SK-N-SH (cell line): ENCODE results near the gene CDH12. TPM values are rescaled to one million over a fixed set of nuclear protein-coding genes. Genes with fewer than 3 reads are reported as not detected.
A peak's percentile ranks its signal among the peaks of the same experiment; 100 is the strongest.

Experiments
- EP300 ChIP-seq, 2 experiments: IDR thresholded peaks; 2 replicates each; pipeline versions ENCODE4 v1.4.0 to v1.6.1; 2012; ENCODE audit warnings: borderline replicate concordance in 1 of 2, low read depth in 1 of 2, low read length in 1 of 2
- EZH2phosphoT487 ChIP-seq: fragments of 200-600 bp; sonication (generic); IDR thresholded peaks from 2 replicates; pipeline ENCODE4 v1.6.1; 2017; ENCODE audit warnings: low read depth, mixed run types, mild to moderate bottlenecking, antibody characterized with exemption, moderate library complexity, borderline replicate concordance
- GABPA ChIP-seq: IDR thresholded peaks from 2 replicates; pipeline ENCODE4 v1.4.0; 2012; ENCODE audit warnings: low read depth, mild to moderate bottlenecking
- JUND ChIP-seq: IDR thresholded peaks from 2 replicates; pipeline ENCODE4 v1.4.0; 2012
- MEF2A ChIP-seq: IDR thresholded peaks from 2 replicates; pipeline ENCODE4 v1.4.0; 2012; ENCODE audit warnings: low read depth, borderline replicate concordance
- MXI1 ChIP-seq: IDR thresholded peaks from 2 replicates; pipeline ENCODE4 v1.6.1; 2012; ENCODE audit warnings: mild to moderate bottlenecking, low read depth, low read length, improper control_type of control experiment
- NRF1 ChIP-seq: IDR thresholded peaks from 2 replicates; pipeline ENCODE4 v1.6.1; 2012; ENCODE audit warnings: low read depth, mild to moderate bottlenecking, low read length
- RAD21 ChIP-seq: IDR thresholded peaks from 2 replicates; pipeline ENCODE4 v1.6.1; 2012; ENCODE audit warnings: mild to moderate bottlenecking, low read length
- RXRA ChIP-seq: IDR thresholded peaks from 2 replicates; pipeline ENCODE4 v1.4.0; 2012; ENCODE audit warnings: low read depth, mild to moderate bottlenecking, borderline replicate concordance
- SIN3A ChIP-seq: IDR thresholded peaks from 2 replicates; pipeline ENCODE4 v1.6.1; 2012; ENCODE audit warnings: low read depth, mild to moderate bottlenecking, low read length, moderate library complexity, borderline replicate concordance
- SMC3 ChIP-seq: IDR thresholded peaks from 2 replicates; pipeline ENCODE4 v1.6.1; 2012; ENCODE audit warnings: low read depth, low read length, improper control_type of control experiment
- TCF12 ChIP-seq: IDR thresholded peaks from 2 replicates; pipeline ENCODE4 v1.4.0; 2012
- YY1 ChIP-seq: IDR thresholded peaks from 2 replicates; pipeline ENCODE4 v1.4.0; 2012; ENCODE audit warnings: low read depth, mild to moderate bottlenecking
- polyA plus RNA-seq, 3 experiments: library from polyadenylated mRNA; depleted of rRNA; stranded (reverse); fragments of >200 nt; gene quantifications; 2 replicates each; pipeline ENCODE4 v1.2.3, GENCODE V29; 2012
- TF ChIP-seq, protein P1 (sequence below): fragments of 200-600 bp; sonication (generic); IDR thresholded peaks from 2 replicates; pipeline ENCODE4 v1.6.1; 2017; ENCODE audit warnings: antibody characterized with exemption, mild to moderate bottlenecking, moderate library complexity
- TF ChIP-seq, protein P2 (sequence below): IDR thresholded peaks from 2 replicates; pipeline ENCODE4 v1.4.0; 2012; ENCODE audit warnings: low read depth, borderline replicate concordance
- TF ChIP-seq, protein P3 (sequence below): IDR thresholded peaks from 2 replicates; pipeline ENCODE4 v1.6.1; 2012; ENCODE audit warnings: mild to moderate bottlenecking, low read depth, low read length, moderate library complexity
- TF ChIP-seq, protein P4 (sequence below): fragments of 150-350 bp; IDR thresholded peaks from 2 replicates; pipeline ENCODE4 v1.6.1; 2017; ENCODE audit warnings: antibody characterized with exemption, low read length, low read depth, borderline replicate concordance

CDH12 gene
- polyA plus RNA-seq, 1 of the 3 experiments (the other 2 are of a cell fraction) = not detected

DNA sequence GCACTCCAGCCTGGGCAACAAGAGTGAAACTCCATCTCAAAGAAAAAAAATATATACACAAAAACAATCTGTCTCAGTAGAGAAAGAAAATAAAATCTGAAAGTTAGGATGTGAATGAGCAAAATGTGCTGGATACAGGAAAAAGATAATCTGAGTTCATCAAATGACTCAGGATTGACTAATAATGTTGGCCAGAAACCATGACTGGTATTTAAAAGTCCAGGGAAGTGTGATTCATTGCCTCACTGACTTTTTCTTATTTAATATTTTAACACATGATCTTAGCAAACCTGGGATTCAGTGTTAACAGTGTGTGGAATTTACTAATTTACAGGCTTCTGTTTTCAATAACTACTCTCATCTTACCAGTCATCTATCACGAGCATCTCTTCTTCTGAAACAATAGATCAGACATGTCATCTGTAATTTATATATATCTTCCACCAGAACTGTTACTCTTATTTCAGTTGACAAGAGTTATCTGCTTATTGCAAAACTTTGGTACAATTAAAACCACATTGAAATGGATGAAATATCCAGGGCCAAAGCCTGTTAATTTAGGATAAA, 256.7 kb downstream of the CDH12 start (continued):
- no peak for TF ChIP-seq MXI1
- no peak for TF ChIP-seq MEF2A
- peak; percentile 73 for TF ChIP-seq TCF12
- TF ChIP-seq RXRA = no peak
- TF ChIP-seq SIN3A = no peak
- TF ChIP-seq SMC3 = no peak
- TF ChIP-seq, protein P1, sequence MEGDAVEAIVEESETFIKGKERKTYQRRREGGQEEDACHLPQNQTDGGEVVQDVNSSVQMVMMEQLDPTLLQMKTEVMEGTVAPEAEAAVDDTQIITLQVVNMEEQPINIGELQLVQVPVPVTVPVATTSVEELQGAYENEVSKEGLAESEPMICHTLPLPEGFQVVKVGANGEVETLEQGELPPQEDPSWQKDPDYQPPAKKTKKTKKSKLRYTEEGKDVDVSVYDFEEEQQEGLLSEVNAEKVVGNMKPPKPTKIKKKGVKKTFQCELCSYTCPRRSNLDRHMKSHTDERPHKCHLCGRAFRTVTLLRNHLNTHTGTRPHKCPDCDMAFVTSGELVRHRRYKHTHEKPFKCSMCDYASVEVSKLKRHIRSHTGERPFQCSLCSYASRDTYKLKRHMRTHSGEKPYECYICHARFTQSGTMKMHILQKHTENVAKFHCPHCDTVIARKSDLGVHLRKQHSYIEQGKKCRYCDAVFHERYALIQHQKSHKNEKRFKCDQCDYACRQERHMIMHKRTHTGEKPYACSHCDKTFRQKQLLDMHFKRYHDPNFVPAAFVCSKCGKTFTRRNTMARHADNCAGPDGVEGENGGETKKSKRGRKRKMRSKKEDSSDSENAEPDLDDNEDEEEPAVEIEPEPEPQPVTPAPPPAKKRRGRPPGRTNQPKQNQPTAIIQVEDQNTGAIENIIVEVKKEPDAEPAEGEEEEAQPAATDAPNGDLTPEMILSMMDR = no peak
- TF ChIP-seq RAD21 = no peak
- 0 out of 4 replicates have a peak, but pooled peaks of 1 of the 2 experiments have one; percentile 7 for TF ChIP-seq EP300 (IDR thresholded peaks at IDR 0.05; ENCODE audit: borderline replicate concordance in 1 of 2, low read depth in 1 of 2, low read length in 1 of 2)
- TF ChIP-seq GABPA = no peak
- TF ChIP-seq, protein P2, sequence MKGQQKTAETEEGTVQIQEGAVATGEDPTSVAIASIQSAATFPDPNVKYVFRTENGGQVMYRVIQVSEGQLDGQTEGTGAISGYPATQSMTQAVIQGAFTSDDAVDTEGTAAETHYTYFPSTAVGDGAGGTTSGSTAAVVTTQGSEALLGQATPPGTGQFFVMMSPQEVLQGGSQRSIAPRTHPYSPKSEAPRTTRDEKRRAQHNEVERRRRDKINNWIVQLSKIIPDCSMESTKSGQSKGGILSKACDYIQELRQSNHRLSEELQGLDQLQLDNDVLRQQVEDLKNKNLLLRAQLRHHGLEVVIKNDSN = no peak
- TF ChIP-seq, protein P3, sequence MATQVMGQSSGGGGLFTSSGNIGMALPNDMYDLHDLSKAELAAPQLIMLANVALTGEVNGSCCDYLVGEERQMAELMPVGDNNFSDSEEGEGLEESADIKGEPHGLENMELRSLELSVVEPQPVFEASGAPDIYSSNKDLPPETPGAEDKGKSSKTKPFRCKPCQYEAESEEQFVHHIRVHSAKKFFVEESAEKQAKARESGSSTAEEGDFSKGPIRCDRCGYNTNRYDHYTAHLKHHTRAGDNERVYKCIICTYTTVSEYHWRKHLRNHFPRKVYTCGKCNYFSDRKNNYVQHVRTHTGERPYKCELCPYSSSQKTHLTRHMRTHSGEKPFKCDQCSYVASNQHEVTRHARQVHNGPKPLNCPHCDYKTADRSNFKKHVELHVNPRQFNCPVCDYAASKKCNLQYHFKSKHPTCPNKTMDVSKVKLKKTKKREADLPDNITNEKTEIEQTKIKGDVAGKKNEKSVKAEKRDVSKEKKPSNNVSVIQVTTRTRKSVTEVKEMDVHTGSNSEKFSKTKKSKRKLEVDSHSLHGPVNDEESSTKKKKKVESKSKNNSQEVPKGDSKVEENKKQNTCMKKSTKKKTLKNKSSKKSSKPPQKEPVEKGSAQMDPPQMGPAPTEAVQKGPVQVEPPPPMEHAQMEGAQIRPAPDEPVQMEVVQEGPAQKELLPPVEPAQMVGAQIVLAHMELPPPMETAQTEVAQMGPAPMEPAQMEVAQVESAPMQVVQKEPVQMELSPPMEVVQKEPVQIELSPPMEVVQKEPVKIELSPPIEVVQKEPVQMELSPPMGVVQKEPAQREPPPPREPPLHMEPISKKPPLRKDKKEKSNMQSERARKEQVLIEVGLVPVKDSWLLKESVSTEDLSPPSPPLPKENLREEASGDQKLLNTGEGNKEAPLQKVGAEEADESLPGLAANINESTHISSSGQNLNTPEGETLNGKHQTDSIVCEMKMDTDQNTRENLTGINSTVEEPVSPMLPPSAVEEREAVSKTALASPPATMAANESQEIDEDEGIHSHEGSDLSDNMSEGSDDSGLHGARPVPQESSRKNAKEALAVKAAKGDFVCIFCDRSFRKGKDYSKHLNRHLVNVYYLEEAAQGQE = no peak
- no peak for TF ChIP-seq EZH2phosphoT487
- TF ChIP-seq YY1 = no peak
- TF ChIP-seq, protein P4, sequence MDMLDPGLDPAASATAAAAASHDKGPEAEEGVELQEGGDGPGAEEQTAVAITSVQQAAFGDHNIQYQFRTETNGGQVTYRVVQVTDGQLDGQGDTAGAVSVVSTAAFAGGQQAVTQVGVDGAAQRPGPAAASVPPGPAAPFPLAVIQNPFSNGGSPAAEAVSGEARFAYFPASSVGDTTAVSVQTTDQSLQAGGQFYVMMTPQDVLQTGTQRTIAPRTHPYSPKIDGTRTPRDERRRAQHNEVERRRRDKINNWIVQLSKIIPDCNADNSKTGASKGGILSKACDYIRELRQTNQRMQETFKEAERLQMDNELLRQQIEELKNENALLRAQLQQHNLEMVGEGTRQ = no peak
- TF ChIP-seq NRF1 = no peak
- TF ChIP-seq JUND = peak; percentile 62
